Nephron progenitor cell (in vitro differentiated cells): ENCODE data around the gene SFI1.
A peak's percentile ranks its signal among the peaks of the same experiment; 100 is the strongest.

Experiments used
- DNase-seq: peaks from one replicate; pipeline ENCODE4 v3.0.0; 2021
- H3K27ac Mint-ChIP-seq: 2 replicates; pipeline ENCODE4 v1.8.0; 2021; ENCODE audit warnings: mild to moderate bottlenecking, moderate library complexity, mixed read lengths
- H3K27me3 Mint-ChIP-seq: 2 replicates; pipeline ENCODE4 v1.8.0; 2021; ENCODE audit warnings: mild to moderate bottlenecking, low read depth, mixed read lengths; ENCODE audit not compliant: poor library complexity
- H3K36me3 Mint-ChIP-seq: 2 replicates; pipeline ENCODE4 v1.8.0; 2021; ENCODE audit warnings: low read depth, mixed read lengths
- H3K4me1 Mint-ChIP-seq: 2 replicates; pipeline ENCODE4 v1.8.0; 2021; ENCODE audit warnings: mixed read lengths
- H3K4me3 Mint-ChIP-seq: 2 replicates; pipeline ENCODE4 v1.8.0; 2021; ENCODE audit warnings: mild to moderate bottlenecking, moderate library complexity, mixed read lengths
- H3K9me3 Mint-ChIP-seq: 2 replicates; pipeline ENCODE4 v1.8.0; 2021; ENCODE audit warnings: mild to moderate bottlenecking, moderate library complexity, mixed read lengths
- CTCF ChIP-seq: fragments of 200-600 bp; sonication (generic); IDR thresholded peaks from 2 replicates; pipeline ENCODE4 v1.5.0; 2021; ENCODE audit warnings: antibody characterized with exemption

Gene SFI1

DNA sequence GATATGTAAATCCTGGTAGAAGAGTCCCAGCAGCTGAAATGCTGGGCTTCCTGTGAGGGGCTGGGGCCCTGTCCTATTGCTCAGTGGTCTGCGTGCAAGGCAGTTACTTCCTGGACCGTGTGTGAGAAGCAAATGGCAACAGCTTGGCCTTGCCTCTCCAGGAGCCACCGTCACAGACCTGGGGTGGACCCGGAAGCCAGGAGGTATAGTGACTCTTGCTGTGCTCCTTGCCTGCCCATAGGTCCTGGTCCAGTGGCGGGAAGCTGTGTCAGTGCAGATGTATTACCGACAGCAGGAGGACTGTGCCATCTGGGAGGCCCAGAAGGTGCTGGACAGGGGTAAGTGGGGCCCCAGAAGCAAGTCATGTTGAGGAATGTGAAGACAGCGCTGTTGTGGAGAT, 111.4 kb downstream of the SFI1 start:
- TF ChIP-seq CTCF, result no peak
- H3K4me1 Mint-ChIP-seq, result peaks cover 9% of the 10 kb centered on the region
- no peaks in the 10 kb centered on the region for H3K9me3 Mint-ChIP-seq
- no peaks in the 10 kb centered on the region for H3K27me3 Mint-ChIP-seq
- no peak overlapping the region for H3K4me3 Mint-ChIP-seq
- no peaks in the 10 kb centered on the region for H3K36me3 Mint-ChIP-seq
- DNase-seq, result no peak
- no peak overlapping the region for H3K27ac Mint-ChIP-seq

DNA sequence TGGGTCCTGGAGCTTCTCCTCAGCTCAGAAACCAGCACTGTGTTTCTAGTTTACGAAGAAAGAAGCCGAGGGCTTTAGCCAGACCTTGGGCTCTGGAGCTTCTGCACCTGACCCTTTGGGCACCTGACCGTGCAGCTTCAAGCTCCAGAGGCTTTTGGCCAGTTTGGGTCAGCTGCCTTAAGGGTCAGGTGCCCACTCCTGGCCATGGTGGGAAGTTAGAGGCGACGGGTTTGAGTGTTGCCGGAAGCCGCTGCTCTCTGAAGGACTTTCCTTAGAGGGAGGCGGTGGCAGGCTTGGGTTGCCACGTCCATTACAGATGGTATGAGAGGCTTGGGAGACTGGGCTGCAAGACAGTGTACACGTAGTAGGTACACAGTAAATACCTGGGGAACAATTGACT, 113.4 kb downstream of the SFI1 start:
- peaks cover 13% of the 10 kb centered on the region for H3K4me1 Mint-ChIP-seq

GRCh38 chr22:31610611-31611010, 114.3 kb downstream of the SFI1 start:
- Mint-ChIP-seq H3K4me1 (peaks cover 13% of the 10 kb centered on the region), H3K4me3 (no peak overlapping the region), H3K9me3 (no peaks in the 10 kb centered on the region), H3K36me3 (no peaks in the 10 kb centered on the region), H3K27ac (no peak overlapping the region), H3K27me3 (no peaks in the 10 kb centered on the region)
- TF ChIP-seq CTCF, result no peak
- DNase-seq, result no peak

More for the DNA sequence above, 113.4 kb downstream of the SFI1 start:
- Mint-ChIP-seq H3K27me3 (no peaks in the 10 kb centered on the region), H3K36me3 (no peaks in the 10 kb centered on the region), H3K9me3 (no peaks in the 10 kb centered on the region), H3K27ac (peak overlapping the region; percentile 36), H3K4me3 (no peak overlapping the region)
- no peak for DNase-seq
- no peak for TF ChIP-seq CTCF

GRCh38 chr22:31611061-31611760, 114.9 kb downstream of the SFI1 start:
- no peak overlapping the region for H3K4me3 Mint-ChIP-seq
- H3K36me3 Mint-ChIP-seq, result no peaks in the 10 kb centered on the region
- no peak for DNase-seq
- H3K27me3 Mint-ChIP-seq, result no peaks in the 10 kb centered on the region
- H3K4me1 Mint-ChIP-seq, result peaks cover 19% of the 10 kb centered on the region
- H3K9me3 Mint-ChIP-seq, result no peaks in the 10 kb centered on the region
- no peak for TF ChIP-seq CTCF
- no peak overlapping the region for H3K27ac Mint-ChIP-seq

DNA sequence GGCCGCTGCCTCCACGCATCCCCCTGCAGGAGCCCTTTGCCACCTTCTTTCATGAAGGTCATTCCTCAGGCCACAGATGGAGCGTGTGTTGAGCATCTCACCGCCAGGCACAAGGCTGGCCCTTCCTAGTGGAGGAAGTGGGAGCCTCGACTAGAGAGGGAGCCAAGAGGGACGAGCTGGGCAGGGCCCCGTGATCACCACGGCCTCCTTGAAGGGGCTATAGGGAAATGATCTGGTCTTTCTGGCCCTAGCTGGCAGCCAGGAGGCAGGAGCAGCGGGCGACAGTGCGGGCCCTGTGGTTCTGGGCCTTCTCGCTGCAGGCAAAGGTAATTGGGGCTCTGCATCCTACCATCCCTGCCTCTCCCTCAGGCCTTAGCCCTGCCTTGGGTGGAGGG, 116.6 kb downstream of the SFI1 start:
- H3K36me3 Mint-ChIP-seq, result no peaks in the 10 kb centered on the region
- no peak overlapping the region for H3K4me3 Mint-ChIP-seq
- H3K27ac Mint-ChIP-seq, result no peak overlapping the region
- no peaks in the 10 kb centered on the region for H3K9me3 Mint-ChIP-seq
- H3K4me1 Mint-ChIP-seq, result peaks cover 21% of the 10 kb centered on the region
- TF ChIP-seq CTCF, result no peak
- no peak for DNase-seq
- H3K27me3 Mint-ChIP-seq, result no peaks in the 10 kb centered on the region

- no peaks in the 10 kb centered on the region for H3K27me3 Mint-ChIP-seq
- H3K4me3 Mint-ChIP-seq, result no peak overlapping the region
- peaks cover 21% of the 10 kb centered on the region for H3K4me1 Mint-ChIP-seq
- H3K9me3 Mint-ChIP-seq, result no peaks in the 10 kb centered on the region
- no peak for DNase-seq
- TF ChIP-seq CTCF, result no peak
- H3K36me3 Mint-ChIP-seq, result no peaks in the 10 kb centered on the region
- peak overlapping the region; percentile 97 for H3K27ac Mint-ChIP-seq
These were observed 117.1 kb downstream of the SFI1 start for GRCh38 chr22:31613286-31613903.
